IPS-18a (cell line): ENCODE data around the gene NEGR1.

Source experiments
- H3K27ac ChIP-seq: one replicate; pipeline ENCODE4 v1.5.1; 2013; ENCODE audit warnings: low read length
- H3K27me3 ChIP-seq: one replicate; pipeline ENCODE4 v1.6.1; 2013; ENCODE audit warnings: mild to moderate bottlenecking, low read length; ENCODE audit not compliant: control insufficient read depth, insufficient read depth
- H3K36me3 ChIP-seq: one replicate; pipeline ENCODE4 v1.6.1; 2013; ENCODE audit warnings: low read depth, low read length; ENCODE audit not compliant: control insufficient read depth
- H3K4me1 ChIP-seq: one replicate; pipeline ENCODE4 v1.6.1; 2013; ENCODE audit warnings: low read depth, low read length; ENCODE audit not compliant: control insufficient read depth
- H3K4me3 ChIP-seq: one replicate; pipeline ENCODE4 v1.5.1; 2013; ENCODE audit warnings: low read length
- H3K9ac ChIP-seq: one replicate; pipeline ENCODE4 v1.6.1; 2013; ENCODE audit warnings: mild to moderate bottlenecking, low read length, moderate library complexity
- H3K9me3 ChIP-seq: one replicate; pipeline ENCODE4 v1.6.1; 2013; ENCODE audit warnings: low read depth, low read length; ENCODE audit not compliant: control insufficient read depth

NEGR1 gene

DNA sequence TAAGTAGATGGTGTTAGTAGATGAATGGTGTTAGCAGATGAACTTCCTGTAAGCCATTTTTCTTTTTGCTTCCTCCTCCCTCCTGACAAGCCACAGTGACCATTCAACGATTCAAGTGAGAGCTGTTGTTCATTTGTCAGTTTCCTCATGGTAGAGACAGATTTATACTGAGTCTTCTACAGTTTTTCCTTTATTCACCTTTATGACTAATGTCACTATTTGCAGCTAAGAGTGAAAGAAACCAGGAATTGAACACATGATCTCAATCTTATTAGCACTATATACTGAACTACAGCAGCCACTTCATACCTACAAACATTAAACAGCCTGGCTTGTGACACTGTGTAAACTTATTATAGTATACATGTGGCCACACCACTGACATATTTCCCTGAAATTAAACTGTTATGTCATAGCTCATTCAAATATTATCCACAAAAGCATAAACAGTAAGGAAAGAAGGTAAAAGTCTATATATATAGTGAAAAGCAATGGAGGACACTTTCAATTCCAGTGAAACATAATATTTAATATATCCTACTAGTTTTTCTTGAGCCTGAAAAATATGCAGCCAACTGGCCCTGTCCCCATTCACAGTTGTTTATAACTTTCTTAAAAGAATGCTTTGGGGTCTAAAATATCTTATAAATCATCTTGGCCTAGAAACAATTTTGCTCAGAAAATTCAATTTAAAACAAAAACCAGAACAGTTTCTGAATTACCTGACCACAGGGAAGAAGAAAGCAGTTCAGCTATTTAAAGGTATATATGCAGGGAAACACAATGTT, 634.6 kb downstream of the NEGR1 start:
- no peak overlapping the region for H3K27ac ChIP-seq

DNA sequence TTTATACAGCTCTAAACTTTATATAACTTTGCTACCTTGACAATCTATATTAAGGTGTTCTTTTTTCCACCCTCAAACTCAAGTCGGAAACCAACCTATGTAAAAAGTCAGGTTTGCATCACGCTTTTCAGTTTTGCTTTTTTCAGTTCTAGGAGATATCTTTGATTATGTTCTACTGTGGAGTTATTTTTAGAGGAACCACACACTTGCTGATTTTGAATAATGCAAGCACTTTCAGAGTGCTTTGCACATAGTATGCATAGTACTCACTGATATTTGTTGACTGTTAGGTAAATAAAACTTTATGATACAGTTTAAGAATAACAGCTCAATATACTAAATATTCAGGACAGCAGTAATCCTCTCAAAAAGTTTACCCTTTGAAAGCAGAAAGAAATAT, 637.3 kb downstream of the NEGR1 start:
- no peak overlapping the region for H3K9ac ChIP-seq
- no peak overlapping the region for H3K27ac ChIP-seq
- H3K36me3 ChIP-seq: no peaks in the 10 kb centered on the region
- no peaks in the 10 kb centered on the region for H3K4me1 ChIP-seq
- H3K27me3 ChIP-seq: no peaks in the 10 kb centered on the region
- H3K4me3 ChIP-seq: no peak overlapping the region
- no peaks in the 10 kb centered on the region for H3K9me3 ChIP-seq

More for the DNA sequence above, 634.6 kb downstream of the NEGR1 start:
- no peaks in the 10 kb centered on the region for H3K9me3 ChIP-seq
- no peak overlapping the region for H3K4me3 ChIP-seq
- no peaks in the 10 kb centered on the region for H3K36me3 ChIP-seq
- H3K27me3 ChIP-seq: no peaks in the 10 kb centered on the region
- H3K9ac ChIP-seq: no peak overlapping the region
- H3K4me1 ChIP-seq: no peaks in the 10 kb centered on the region

DNA sequence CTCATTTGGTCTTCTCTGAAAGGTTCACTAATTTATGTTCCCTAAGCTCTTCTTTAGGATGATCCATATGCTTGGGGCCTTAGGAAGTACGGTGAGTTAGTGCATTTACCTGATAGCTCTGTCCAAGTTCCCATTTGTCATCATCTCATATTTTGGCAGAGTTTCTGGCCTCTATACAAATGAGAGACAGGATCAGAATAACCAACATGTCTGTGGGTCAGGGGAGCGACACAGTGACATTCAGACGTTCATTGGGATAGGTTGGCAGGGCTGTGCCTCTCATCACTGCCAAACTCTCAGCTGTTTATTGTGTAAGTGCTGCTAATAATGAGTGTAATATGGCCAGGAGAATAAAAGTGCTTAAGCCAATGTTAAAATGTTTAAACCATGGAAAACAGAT, 640.4 kb downstream of the NEGR1 start:
- no peaks in the 10 kb centered on the region for H3K4me1 ChIP-seq
- no peaks in the 10 kb centered on the region for H3K36me3 ChIP-seq
- H3K9me3 ChIP-seq: no peaks in the 10 kb centered on the region
- no peaks in the 10 kb centered on the region for H3K27me3 ChIP-seq
- no peak overlapping the region for H3K4me3 ChIP-seq
- H3K27ac ChIP-seq: no peak overlapping the region
- no peak overlapping the region for H3K9ac ChIP-seq

DNA sequence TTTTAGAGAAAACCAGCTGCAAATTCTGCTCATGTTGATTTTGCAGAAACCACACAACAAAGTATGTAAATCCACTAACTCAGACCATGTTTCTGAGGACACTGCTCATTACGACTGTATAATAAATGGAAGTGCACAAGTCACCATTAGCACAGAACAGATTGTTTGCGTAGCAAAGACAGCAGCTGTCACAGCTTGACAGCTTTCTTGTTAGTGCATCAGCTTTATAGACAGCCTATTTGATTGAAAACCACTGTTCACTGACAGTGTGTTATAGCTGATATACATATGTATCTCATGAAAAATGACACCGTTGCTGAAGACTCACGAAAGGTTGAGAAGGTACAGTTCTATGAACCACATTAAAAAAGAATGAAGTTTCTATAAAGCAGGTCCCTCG, 641.3 kb downstream of the NEGR1 start:
- no peaks in the 10 kb centered on the region for H3K27me3 ChIP-seq
- H3K36me3 ChIP-seq: no peaks in the 10 kb centered on the region
- no peak overlapping the region for H3K9ac ChIP-seq
- H3K27ac ChIP-seq: no peak overlapping the region
- H3K9me3 ChIP-seq: no peaks in the 10 kb centered on the region
- no peaks in the 10 kb centered on the region for H3K4me1 ChIP-seq
- H3K4me3 ChIP-seq: no peak overlapping the region

DNA sequence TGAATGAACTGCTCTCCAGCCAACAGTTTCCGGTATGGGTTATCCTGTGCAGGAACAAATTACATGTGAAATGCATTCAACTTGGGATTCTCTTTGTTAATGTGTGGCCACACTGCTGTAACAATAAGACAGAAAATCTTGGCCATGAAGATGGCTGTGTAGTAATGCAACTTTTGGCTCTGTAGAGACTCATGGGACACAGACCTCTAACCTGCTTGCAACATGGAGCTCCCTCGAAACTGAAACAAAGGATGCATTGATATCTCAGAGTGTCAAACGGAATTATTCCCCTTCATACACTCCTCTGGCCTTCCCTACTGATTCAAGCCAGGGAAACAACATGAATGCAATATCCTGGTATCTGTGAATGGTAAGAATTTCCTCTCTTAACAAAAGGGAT, 642.2 kb downstream of the NEGR1 start:
- no peaks in the 10 kb centered on the region for H3K36me3 ChIP-seq
- H3K27ac ChIP-seq: no peak overlapping the region
- no peaks in the 10 kb centered on the region for H3K27me3 ChIP-seq
- no peak overlapping the region for H3K9ac ChIP-seq
- no peaks in the 10 kb centered on the region for H3K4me1 ChIP-seq
- H3K9me3 ChIP-seq: no peaks in the 10 kb centered on the region
- no peak overlapping the region for H3K4me3 ChIP-seq

DNA sequence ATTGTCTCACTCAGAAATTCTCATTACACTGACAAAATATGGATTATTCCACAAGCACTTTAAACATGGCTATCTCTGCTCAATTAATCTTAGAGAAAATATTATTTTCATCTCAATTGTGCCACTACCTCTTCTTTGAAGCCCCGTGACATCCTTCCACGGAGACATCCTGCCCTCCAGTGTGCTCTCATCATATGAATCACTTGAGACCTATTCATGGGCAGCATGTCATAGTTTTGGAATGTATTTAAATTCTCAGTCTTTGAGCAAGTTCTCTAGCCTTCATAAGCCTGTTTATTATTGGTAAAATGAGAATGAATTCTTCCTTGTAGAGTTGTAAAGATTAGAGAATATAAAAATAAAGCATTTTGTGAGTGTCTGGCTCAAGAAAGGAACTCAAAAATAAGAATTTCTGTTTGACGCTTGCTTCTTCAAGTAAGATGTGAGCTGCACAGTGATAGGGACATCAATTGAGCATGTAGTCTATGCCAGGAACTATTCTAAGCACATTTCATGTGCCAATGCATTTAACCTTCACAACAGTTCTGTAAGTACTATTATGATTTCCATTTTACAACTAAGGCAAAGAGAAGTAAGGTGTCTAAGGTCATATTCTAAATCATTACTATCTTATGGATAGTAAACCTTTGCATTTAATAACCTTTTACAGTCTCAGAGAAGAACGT, 644.1 kb downstream of the NEGR1 start:
- no peaks in the 10 kb centered on the region for H3K4me1 ChIP-seq
- H3K4me3 ChIP-seq: no peak overlapping the region
- H3K36me3 ChIP-seq: no peaks in the 10 kb centered on the region
- H3K9me3 ChIP-seq: no peaks in the 10 kb centered on the region
- no peaks in the 10 kb centered on the region for H3K27me3 ChIP-seq
- H3K27ac ChIP-seq: no peak overlapping the region
- no peak overlapping the region for H3K9ac ChIP-seq

DNA sequence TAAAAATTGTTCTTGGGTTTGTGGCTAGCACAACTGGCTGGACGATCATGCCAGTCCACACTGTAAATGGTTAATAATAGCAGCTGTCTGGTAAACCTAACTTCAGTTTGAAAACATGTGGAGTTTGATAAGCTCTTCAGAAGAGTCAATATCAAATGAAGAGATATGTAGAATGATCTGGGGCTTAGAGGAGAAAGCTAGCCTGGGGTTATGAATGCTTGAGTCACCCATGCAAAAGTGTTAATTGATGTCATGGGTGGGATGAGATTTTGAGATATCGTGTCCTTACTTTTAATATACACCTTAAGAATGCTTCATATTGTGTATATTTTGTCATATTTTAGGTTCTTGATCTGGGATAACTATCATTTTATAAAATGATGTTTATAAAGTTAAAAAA, 646.8 kb downstream of the NEGR1 start:
- Histone ChIP-seq H3K4me1 (no peaks in the 10 kb centered on the region), H3K27ac (no peak overlapping the region), H3K4me3 (no peak overlapping the region), H3K27me3 (no peaks in the 10 kb centered on the region), H3K9me3 (no peaks in the 10 kb centered on the region), H3K36me3 (no peaks in the 10 kb centered on the region), H3K9ac (no peak overlapping the region)

DNA sequence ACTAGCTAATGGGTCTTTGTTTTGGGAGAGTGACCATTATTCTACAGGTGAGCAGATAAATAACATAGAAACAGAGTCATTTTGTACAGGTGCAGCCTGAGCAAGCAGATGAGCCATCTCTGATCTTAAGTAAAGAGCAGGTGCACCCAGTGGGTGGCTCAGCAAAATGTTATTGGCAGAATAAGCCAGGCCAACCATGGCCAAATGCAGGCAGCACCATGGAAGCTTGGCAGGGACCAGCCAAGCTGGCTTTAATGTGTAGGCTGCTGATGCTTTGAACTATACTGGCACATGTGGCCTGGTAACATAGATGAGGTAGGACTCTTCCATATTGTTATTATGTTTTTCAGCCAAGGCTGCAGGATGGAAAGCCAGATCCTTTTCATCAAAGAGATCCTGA, 648.2 kb downstream of the NEGR1 start:
- Histone ChIP-seq H3K27me3 (no peaks in the 10 kb centered on the region), H3K9ac (no peak overlapping the region)

DNA sequence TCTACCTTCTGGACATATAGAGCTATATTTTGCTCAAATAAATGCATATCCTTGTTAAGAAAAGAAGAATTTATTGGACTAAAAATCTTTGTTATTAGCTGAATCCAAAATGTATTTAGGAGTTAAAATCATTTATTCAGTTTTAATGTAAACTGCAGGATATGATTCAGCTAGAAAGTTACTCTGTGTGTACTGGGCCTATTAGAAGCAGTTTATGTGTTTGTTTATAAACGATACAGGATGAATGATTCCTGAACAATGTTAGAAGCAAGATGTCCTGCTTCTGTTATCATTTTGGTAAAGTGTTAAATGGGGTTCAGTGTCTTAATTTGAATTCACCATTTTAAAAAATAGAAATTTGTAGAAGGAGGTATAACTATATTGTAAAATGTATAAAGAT, 652.3 kb downstream of the NEGR1 start:
- Histone ChIP-seq H3K27ac (no peak overlapping the region), H3K9me3 (no peaks in the 10 kb centered on the region), H3K4me3 (no peak overlapping the region), H3K4me1 (no peaks in the 10 kb centered on the region), H3K27me3 (no peaks in the 10 kb centered on the region), H3K9ac (no peak overlapping the region), H3K36me3 (no peaks in the 10 kb centered on the region)

More for the DNA sequence above, 648.2 kb downstream of the NEGR1 start:
- H3K4me1 ChIP-seq: no peaks in the 10 kb centered on the region
- H3K9me3 ChIP-seq: no peaks in the 10 kb centered on the region
- no peaks in the 10 kb centered on the region for H3K36me3 ChIP-seq
- H3K27ac ChIP-seq: no peak overlapping the region
- no peak overlapping the region for H3K4me3 ChIP-seq

DNA sequence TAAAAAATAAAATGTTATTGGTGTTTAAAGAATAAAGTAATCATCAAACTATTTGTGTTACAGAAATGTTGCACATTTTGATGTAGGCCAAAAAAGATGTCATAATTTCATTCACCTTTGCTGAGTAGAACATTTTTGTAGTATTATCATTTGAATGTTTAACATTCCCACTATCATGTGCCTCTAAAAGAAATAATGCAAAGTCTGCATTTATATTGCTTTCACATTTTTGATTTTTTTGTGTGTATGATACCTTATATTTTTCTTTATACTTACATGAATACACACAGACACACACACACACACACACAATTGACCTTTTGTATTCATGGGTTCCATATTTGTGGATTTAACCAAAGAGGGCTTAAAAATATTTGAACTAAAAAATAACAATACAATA, 657.3 kb downstream of the NEGR1 start:
- Histone ChIP-seq H3K27me3 (no peaks in the 10 kb centered on the region), H3K27ac (no peak overlapping the region), H3K4me1 (no peaks in the 10 kb centered on the region), H3K9me3 (no peaks in the 10 kb centered on the region), H3K9ac (no peak overlapping the region), H3K4me3 (no peak overlapping the region), H3K36me3 (no peaks in the 10 kb centered on the region)

DNA sequence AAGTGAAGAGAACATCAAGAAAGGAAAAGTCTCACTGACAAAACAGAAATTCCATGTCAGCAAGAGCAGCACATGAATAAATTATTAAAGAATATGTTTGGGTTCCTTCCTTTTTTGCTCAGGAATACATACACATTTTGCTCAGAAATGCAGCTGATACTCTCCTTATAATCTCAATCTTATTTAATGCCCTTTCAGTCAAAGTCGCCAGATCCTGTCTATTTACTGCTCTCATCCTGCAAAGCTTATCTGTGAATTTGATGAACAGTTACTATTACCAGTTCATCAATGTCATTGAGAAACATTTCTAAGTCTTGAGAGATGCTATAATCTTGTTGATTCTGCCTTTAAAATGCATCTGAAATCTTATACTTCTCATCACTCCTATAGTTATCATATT, 658.5 kb downstream of the NEGR1 start:
- no peak overlapping the region for H3K27ac ChIP-seq
- no peaks in the 10 kb centered on the region for H3K36me3 ChIP-seq
- H3K4me1 ChIP-seq: no peaks in the 10 kb centered on the region
- no peaks in the 10 kb centered on the region for H3K9me3 ChIP-seq
- H3K27me3 ChIP-seq: no peaks in the 10 kb centered on the region
- no peak overlapping the region for H3K9ac ChIP-seq
- no peak overlapping the region for H3K4me3 ChIP-seq

DNA sequence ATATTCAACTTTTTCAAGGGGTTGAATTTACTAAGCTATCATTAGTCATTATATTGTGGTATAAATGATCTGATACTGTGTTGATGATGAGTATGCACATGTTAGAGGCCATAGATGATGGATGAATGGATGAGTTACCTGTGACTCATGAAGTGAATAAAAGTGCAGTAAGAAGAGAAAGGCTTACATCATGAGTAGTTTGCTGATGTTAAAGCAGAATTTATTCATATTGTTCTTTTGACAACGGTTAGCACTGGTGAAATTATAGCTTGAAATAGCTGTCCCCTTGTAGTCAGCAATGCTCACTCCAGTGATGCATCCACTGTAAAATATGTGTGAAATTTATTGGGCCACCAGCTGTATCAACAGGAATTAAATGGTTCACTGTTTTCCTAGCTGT, 660.6 kb downstream of the NEGR1 start:
- Histone ChIP-seq H3K9me3 (no peaks in the 10 kb centered on the region), H3K27ac (no peak overlapping the region), H3K36me3 (no peaks in the 10 kb centered on the region), H3K4me1 (no peaks in the 10 kb centered on the region), H3K4me3 (no peak overlapping the region), H3K9ac (no peak overlapping the region), H3K27me3 (no peaks in the 10 kb centered on the region)
